HEK293 (cell line): ENCODE data around the gene FAM124B.

Source experiments
- CTCF ChIA-PET: fragments of 350-600 bp; formaldehyde crosslinking; extraction: SDS; loops from one replicate; lab custom pipeline; 2021; ENCODE audit warnings: antibody characterized with exemption; lab: Yijun Ruan, JAX
- POLR2A ChIA-PET: fragments of 300-600 bp; formaldehyde crosslinking; extraction: SDS; loops from one replicate; lab custom pipeline; 2020; ENCODE audit warnings: antibody characterized with exemption, inconsistent platforms; lab: Yijun Ruan, JAX
- H3K27ac ChIP-seq: fragments of 200-500 bp; sonication (Bioruptor generic); 2 replicates; pipeline ENCODE4 v1.5.1; 2014; ENCODE audit warnings: low read depth, low read length, control low read depth, inconsistent platforms; ENCODE audit errors: extremely low read depth
- H3K36me3 ChIP-seq, 2 experiments: fragments of 200-500 bp in 1 of 2; sonication (Bioruptor generic) in 1 of 2; 1 replicate in 1 of 2; 2 replicates in 1 of 2; pipeline ENCODE4 v1.5.1; 2014 to 2017; ENCODE audit warnings: inconsistent platforms in 2 of 2, low read length in 2 of 2; ENCODE audit not compliant: control insufficient read depth in 2 of 2, insufficient read depth in 1 of 2
- H3K4me1 ChIP-seq: fragments of 200-500 bp; sonication (Bioruptor generic); 2 replicates; pipeline ENCODE4 v1.5.1; 2014; ENCODE audit warnings: mild to moderate bottlenecking, low read length, inconsistent platforms; ENCODE audit not compliant: control insufficient read depth, insufficient read depth
- H3K4me3 ChIP-seq: 2 replicates; pipeline ENCODE4 v1.5.1; 2011; ENCODE audit warnings: low read depth, mild to moderate bottlenecking, control low read depth, low read length, moderate library complexity
- H3K9me3 ChIP-seq: fragments of 200-500 bp; sonication (Bioruptor generic); 2 replicates; pipeline ENCODE4 v1.5.1; 2014; ENCODE audit warnings: low read depth, low read length, inconsistent platforms; ENCODE audit not compliant: control insufficient read depth, insufficient read depth
- BCL11B ChIP-seq: fragments of 450-650 bp; formaldehyde crosslinking; IDR thresholded peaks from 2 replicates; pipeline ENCODE4 v1.5.1; 2016; ENCODE audit warnings: low read depth, missing biosample characterization, missing genetic modification characterization
- GLI2 ChIP-seq: fragments of 450-650 bp; formaldehyde crosslinking; IDR thresholded peaks from 2 replicates; pipeline ENCODE4; 2017; ENCODE audit warnings: missing biosample characterization, missing genetic modification characterization, low read depth, borderline replicate concordance
- HOXA7 ChIP-seq: sonication (generic); formaldehyde crosslinking; IDR thresholded peaks from 2 replicates; pipeline ENCODE4 v1.8.1; 2022; ENCODE audit warnings: missing genetic modification reagents, borderline replicate concordance
- KLF7 ChIP-seq: fragments of 450-650 bp; formaldehyde crosslinking; IDR thresholded peaks from 2 replicates; pipeline ENCODE4 v1.5.1; 2016; ENCODE audit warnings: missing biosample characterization, missing genetic modification characterization, borderline replicate concordance
- PBX3 ChIP-seq: sonication (generic); formaldehyde crosslinking; IDR thresholded peaks from 2 replicates; pipeline ENCODE4 v1.8.1; 2022; ENCODE audit warnings: mild to moderate bottlenecking, moderate library complexity, missing genetic modification reagents
- RBAK ChIP-seq: fragments of 450-650 bp; formaldehyde crosslinking; IDR thresholded peaks from 2 replicates; pipeline ENCODE4 v1.5.1; 2016; ENCODE audit warnings: missing biosample characterization, missing genetic modification characterization
- YY2 ChIP-seq: fragments of 450-650 bp; formaldehyde crosslinking; IDR thresholded peaks from 2 replicates; pipeline ENCODE4 v1.5.1; 2016; ENCODE audit warnings: missing biosample characterization, missing genetic modification characterization
- ZNF18 ChIP-seq: fragments of 450-650 bp; formaldehyde crosslinking; IDR thresholded peaks from 2 replicates; pipeline ENCODE4 v1.5.1; 2016; ENCODE audit warnings: missing biosample characterization, missing genetic modification characterization
- ZNF2 ChIP-seq: fragments of 450-650 bp; formaldehyde crosslinking; IDR thresholded peaks from 2 replicates; pipeline ENCODE4 v1.5.1; 2016; ENCODE audit warnings: missing biosample characterization, missing genetic modification characterization
- ZNF292 ChIP-seq: fragments of 450-650 bp; formaldehyde crosslinking; IDR thresholded peaks from 2 replicates; pipeline ENCODE4 v1.5.1; 2016; ENCODE audit warnings: low read depth, missing biosample characterization, missing genetic modification characterization, borderline replicate concordance
- ZNF548 ChIP-seq: fragments of 450-650 bp; formaldehyde crosslinking; IDR thresholded peaks from 2 replicates; pipeline ENCODE4 v1.5.1; 2016; ENCODE audit warnings: missing biosample characterization, missing genetic modification characterization
- TF ChIP-seq, protein P1 (sequence below): fragments of 450-650 bp; formaldehyde crosslinking; IDR thresholded peaks from 2 replicates; pipeline ENCODE4 v1.5.1; 2017; ENCODE audit warnings: missing biosample characterization, missing genetic modification characterization
- TF ChIP-seq, protein P2 (sequence below): fragments of 450-650 bp; formaldehyde crosslinking; IDR thresholded peaks from 2 replicates; pipeline ENCODE4 v1.5.1; 2016; ENCODE audit warnings: missing biosample characterization, missing genetic modification characterization

FAM124B gene

GRCh38 chr2:224434618-224435017, 32.7 kb upstream of the FAM124B start:
- H3K27ac ChIP-seq = no peak overlapping the region
- no peaks in the 10 kb centered on the region for H3K36me3 ChIP-seq
- no peak overlapping the region for H3K4me3 ChIP-seq
- no peaks in the 10 kb centered on the region for H3K4me1 ChIP-seq
- TF ChIP-seq, protein P1, sequence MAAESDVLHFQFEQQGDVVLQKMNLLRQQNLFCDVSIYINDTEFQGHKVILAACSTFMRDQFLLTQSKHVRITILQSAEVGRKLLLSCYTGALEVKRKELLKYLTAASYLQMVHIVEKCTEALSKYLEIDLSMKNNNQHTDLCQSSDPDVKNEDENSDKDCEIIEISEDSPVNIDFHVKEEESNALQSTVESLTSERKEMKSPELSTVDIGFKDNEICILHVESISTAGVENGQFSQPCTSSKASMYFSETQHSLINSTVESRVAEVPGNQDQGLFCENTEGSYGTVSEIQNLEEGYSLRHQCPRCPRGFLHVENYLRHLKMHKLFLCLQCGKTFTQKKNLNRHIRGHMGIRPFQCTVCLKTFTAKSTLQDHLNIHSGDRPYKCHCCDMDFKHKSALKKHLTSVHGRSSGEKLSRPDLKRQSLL = no peak
- no peak for TF ChIP-seq ZNF548 (tag by site-specific recombination)
- ChIA-PET POLR2A (no interaction called here), CTCF (interaction anchor here (1.5 kb wide), 1 partner anchor 66 kb away, joined by 6 read pairs; no protein-coding TSS in a partner anchor)
- H3K9me3 ChIP-seq = no peaks in the 10 kb centered on the region

GRCh38 chr2:224433442-224433841, 31.5 kb upstream of the FAM124B start:
- CTCF ChIA-PET = no interaction called here
- no peaks in the 10 kb centered on the region for H3K9me3 ChIP-seq
- no peak overlapping the region for H3K27ac ChIP-seq
- no peak overlapping the region for H3K4me3 ChIP-seq
- TF ChIP-seq KLF7 (tag by site-specific recombination) = no peak
- TF ChIP-seq BCL11B (tag by site-specific recombination) = no peak
- TF ChIP-seq, protein P2, sequence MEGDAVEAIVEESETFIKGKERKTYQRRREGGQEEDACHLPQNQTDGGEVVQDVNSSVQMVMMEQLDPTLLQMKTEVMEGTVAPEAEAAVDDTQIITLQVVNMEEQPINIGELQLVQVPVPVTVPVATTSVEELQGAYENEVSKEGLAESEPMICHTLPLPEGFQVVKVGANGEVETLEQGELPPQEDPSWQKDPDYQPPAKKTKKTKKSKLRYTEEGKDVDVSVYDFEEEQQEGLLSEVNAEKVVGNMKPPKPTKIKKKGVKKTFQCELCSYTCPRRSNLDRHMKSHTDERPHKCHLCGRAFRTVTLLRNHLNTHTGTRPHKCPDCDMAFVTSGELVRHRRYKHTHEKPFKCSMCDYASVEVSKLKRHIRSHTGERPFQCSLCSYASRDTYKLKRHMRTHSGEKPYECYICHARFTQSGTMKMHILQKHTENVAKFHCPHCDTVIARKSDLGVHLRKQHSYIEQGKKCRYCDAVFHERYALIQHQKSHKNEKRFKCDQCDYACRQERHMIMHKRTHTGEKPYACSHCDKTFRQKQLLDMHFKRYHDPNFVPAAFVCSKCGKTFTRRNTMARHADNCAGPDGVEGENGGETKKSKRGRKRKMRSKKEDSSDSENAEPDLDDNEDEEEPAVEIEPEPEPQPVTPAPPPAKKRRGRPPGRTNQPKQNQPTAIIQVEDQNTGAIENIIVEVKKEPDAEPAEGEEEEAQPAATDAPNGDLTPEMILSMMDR (tag by site-specific recombination) = 0 out of 2 replicates have a peak, but pooled peaks have one; percentile 9
- TF ChIP-seq, all 188 proteins: peak for 1
- POLR2A ChIA-PET = no interaction called here
- Histone ChIP-seq H3K4me1 (no peaks in the 10 kb centered on the region), H3K36me3 (no peaks in the 10 kb centered on the region)

DNA sequence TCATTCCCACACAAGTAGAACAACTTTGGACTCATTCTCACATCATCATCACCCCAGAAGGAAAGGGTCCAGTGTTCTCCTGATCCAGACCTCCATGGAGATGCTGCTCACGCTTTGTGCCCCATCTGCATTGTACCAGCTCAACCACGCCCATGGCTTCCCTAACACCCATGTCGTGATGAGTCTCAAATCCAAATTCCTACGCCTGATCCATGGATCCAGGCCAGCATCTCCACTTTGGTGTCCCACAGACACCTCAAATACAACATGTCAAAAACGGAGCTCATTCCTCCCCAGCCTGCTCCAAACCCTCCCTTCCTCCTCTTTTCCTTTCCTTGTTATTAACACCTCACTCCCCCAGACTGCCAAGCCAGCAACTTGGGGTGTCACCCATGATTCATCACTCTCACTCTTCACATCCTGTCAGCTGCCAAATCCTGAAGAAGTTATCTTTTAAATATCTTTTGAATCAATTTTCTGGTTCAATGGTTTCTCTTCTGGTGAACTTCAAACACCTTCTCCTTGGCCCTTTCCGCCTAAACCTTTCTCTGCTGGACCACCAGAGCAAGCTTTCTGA, 30.2 kb upstream of the FAM124B start:
- CTCF ChIA-PET = interaction anchor here (0.6 to 0.7 kb wide), 2 partner anchors 26 to 63 kb away, joined by 3 read pairs; no protein-coding TSS in a partner anchor
- POLR2A ChIA-PET = no interaction called here

More for the DNA sequence above, 30.2 kb upstream of the FAM124B start:
- TF ChIP-seq RBAK (tag by site-specific recombination) = no peak
- no peak for TF ChIP-seq ZNF292 (tag by site-specific recombination)
- no peak for TF ChIP-seq ZNF2 (tag by site-specific recombination)
- no peak for TF ChIP-seq HOXA7 (CRISPR knock-in tag)
- no peak for TF ChIP-seq ZNF18
- no peak for TF ChIP-seq PBX3 (CRISPR knock-in tag)
- no peak for TF ChIP-seq YY2
- no peak for TF ChIP-seq GLI2 (tag by site-specific recombination)
- no peaks in the 10 kb centered on the region for H3K9me3 ChIP-seq
- H3K36me3 ChIP-seq = no peaks in the 10 kb centered on the region
- no peaks in the 10 kb centered on the region for H3K4me1 ChIP-seq
- no peak overlapping the region for H3K4me3 ChIP-seq
- no peak overlapping the region for H3K27ac ChIP-seq
